Inflammatory macrophage treated with lipopolysaccharide for 4 hours (primary cell): ENCODE data around the gene RHOB.
"Not testable (repeated sequence)": the region's sequence is repeated elsewhere in the genome, so short reads cannot be mapped to it uniquely, and the experiment has no call there.

Source experiments
- DNase-seq: peaks from one replicate; pipeline ENCODE4 v3.0.0-alpha.2; 2020

Gene RHOB

GRCh38 chr2:20423359-20423758 lies 23.5 kb upstream of the RHOB start:
- no peak for DNase-seq

- DNase-seq = peak; percentile 50
Observed at GRCh38 chr2:20423847-20424246, 23.0 kb upstream of the RHOB start.

GRCh38 chr2:20424300-20425290 lies 22.3 kb upstream of the RHOB start:
- DNase-seq = peak; percentile 76

- no peak for DNase-seq
Observed at GRCh38 chr2:20425371-20425881, 21.4 kb upstream of the RHOB start.

GRCh38 chr2:20425884-20426283 lies 21.0 kb upstream of the RHOB start:
- DNase-seq = no peak

GRCh38 chr2:20427931-20428526 lies 18.8 kb upstream of the RHOB start:
- DNase-seq = no peak

- no peak for DNase-seq
Observed at GRCh38 chr2:20428717-20429490, 18.0 kb upstream of the RHOB start.

GRCh38 chr2:20429528-20429927 lies 17.3 kb upstream of the RHOB start:
- peak; percentile 96 for DNase-seq

- no peak for DNase-seq
Observed at GRCh38 chr2:20430035-20430434, 16.8 kb upstream of the RHOB start.

- peak; percentile 83 for DNase-seq
Observed at GRCh38 chr2:20430461-20431300, 16.2 kb upstream of the RHOB start.

GRCh38 chr2:20431301-20431698 lies 15.6 kb upstream of the RHOB start:
- no peak for DNase-seq

- no peak for DNase-seq
Observed at GRCh38 chr2:20431772-20432171, 15.1 kb upstream of the RHOB start.

- DNase-seq = no peak
Observed at GRCh38 chr2:20432714-20433113, 14.2 kb upstream of the RHOB start.

- no peak for DNase-seq
Observed at GRCh38 chr2:20433249-20433648, 13.6 kb upstream of the RHOB start.

GRCh38 chr2:20433946-20434553 lies 12.8 kb upstream of the RHOB start:
- no peak for DNase-seq

- no peak for DNase-seq
Observed at GRCh38 chr2:20434588-20435294, 12.1 kb upstream of the RHOB start.

GRCh38 chr2:20435456-20435855 lies 11.4 kb upstream of the RHOB start:
- DNase-seq = not testable (repeated sequence)

- no peak for DNase-seq
Observed at GRCh38 chr2:20436716-20437470, 10.0 kb upstream of the RHOB start.

- peak; percentile 96 for DNase-seq
Observed at GRCh38 chr2:20438334-20439192, 8.3 kb upstream of the RHOB start.

GRCh38 chr2:20439193-20439475 lies 7.7 kb upstream of the RHOB start:
- peak; percentile 49 for DNase-seq
